ENCODE data around the gene CHAF1B.

DNA sequence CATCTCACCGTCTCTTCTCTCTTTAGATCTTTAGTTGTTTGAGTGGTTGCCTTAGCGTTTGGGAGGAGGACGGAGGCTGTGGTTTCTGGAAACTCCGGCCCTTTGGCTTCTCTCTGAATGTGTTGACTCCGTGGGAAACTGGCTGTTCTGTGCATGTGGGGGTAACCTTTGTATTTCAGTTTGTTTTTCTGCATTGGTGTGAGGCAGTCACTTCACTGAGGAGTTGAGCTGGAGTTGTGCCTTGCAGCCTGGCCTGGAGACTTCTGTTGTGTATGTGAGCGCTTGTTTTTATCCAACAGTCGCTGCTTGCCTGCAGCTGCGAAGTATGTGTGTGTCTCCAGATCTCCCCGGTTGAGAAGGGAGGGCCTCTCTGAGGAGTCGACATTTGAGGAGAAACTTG lies 61.1 kb downstream of the CHAF1B start:
- TF ChIP-seq, protein P1, sequence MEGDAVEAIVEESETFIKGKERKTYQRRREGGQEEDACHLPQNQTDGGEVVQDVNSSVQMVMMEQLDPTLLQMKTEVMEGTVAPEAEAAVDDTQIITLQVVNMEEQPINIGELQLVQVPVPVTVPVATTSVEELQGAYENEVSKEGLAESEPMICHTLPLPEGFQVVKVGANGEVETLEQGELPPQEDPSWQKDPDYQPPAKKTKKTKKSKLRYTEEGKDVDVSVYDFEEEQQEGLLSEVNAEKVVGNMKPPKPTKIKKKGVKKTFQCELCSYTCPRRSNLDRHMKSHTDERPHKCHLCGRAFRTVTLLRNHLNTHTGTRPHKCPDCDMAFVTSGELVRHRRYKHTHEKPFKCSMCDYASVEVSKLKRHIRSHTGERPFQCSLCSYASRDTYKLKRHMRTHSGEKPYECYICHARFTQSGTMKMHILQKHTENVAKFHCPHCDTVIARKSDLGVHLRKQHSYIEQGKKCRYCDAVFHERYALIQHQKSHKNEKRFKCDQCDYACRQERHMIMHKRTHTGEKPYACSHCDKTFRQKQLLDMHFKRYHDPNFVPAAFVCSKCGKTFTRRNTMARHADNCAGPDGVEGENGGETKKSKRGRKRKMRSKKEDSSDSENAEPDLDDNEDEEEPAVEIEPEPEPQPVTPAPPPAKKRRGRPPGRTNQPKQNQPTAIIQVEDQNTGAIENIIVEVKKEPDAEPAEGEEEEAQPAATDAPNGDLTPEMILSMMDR (IDR thresholded peaks at IDR 0.05; ENCODE audit: low read length): no peak
- TF ChIP-seq EZH2 (IDR thresholded peaks at IDR 0.05; ENCODE audit: borderline replicate concordance, low read length): no peak
